CD4-positive, alpha-beta T cell treated with Interleukin-12 subunit alpha and Interleukin-12 subunit beta, for 1 hour (primary cell): ENCODE data around the gene CLIC4.
"Not testable (repeated sequence)": the region's sequence is repeated elsewhere in the genome, so short reads cannot be mapped to it uniquely, and the experiment has no call there.

ENCODE experiments used
- DNase-seq: peaks from one replicate; pipeline ENCODE4 v3.0.0-alpha.2; 2020

The CLIC4 gene

GRCh38 chr1:24744911-24745710 is at the start of gene CLIC4:
Gene CLIC4 (plus strand): TSS chr1:24745447. CDS start chr1:24745554, 107 bp downstream.
- peak; percentile 100 for DNase-seq

- DNase-seq: no peak
Measured at GRCh38 chr1:24696041-24696755, 49.0 kb upstream of the CLIC4 start.

- DNase-seq: no peak
Measured at GRCh38 chr1:24696756-24697330, 48.4 kb upstream of the CLIC4 start.

- not testable (repeated sequence) for DNase-seq
Measured at GRCh38 chr1:24697453-24698001, 47.7 kb upstream of the CLIC4 start.

- DNase-seq: not testable (repeated sequence)
Measured at GRCh38 chr1:24698326-24698725, 46.9 kb upstream of the CLIC4 start.

- no peak for DNase-seq
Measured at GRCh38 chr1:24699628-24700027, 45.6 kb upstream of the CLIC4 start.

- DNase-seq: no peak
Measured at GRCh38 chr1:24702511-24703293, 42.5 kb upstream of the CLIC4 start.

- no peak for DNase-seq
Measured at GRCh38 chr1:24704411-24705259, 40.6 kb upstream of the CLIC4 start.

- DNase-seq: peak; percentile 37
Measured at GRCh38 chr1:24705260-24706073, 39.8 kb upstream of the CLIC4 start.

- not testable (repeated sequence) for DNase-seq
Measured at GRCh38 chr1:24706074-24706389, 39.2 kb upstream of the CLIC4 start.

GRCh38 chr1:24707687-24708086 is 37.6 kb upstream of the CLIC4 start:
- no peak for DNase-seq

GRCh38 chr1:24708938-24709337 is 36.3 kb upstream of the CLIC4 start:
- DNase-seq: no peak

- DNase-seq: peak; percentile 20
Measured at GRCh38 chr1:24709791-24710441, 35.3 kb upstream of the CLIC4 start.

GRCh38 chr1:24711329-24711728 is 33.9 kb upstream of the CLIC4 start:
- DNase-seq: no peak

- no peak for DNase-seq
Measured at GRCh38 chr1:24713176-24713575, 32.1 kb upstream of the CLIC4 start.

- DNase-seq: no peak
Measured at GRCh38 chr1:24713736-24714135, 31.5 kb upstream of the CLIC4 start.

- DNase-seq: no peak
Measured at GRCh38 chr1:24714859-24715520, 30.3 kb upstream of the CLIC4 start.

- DNase-seq: no peak
Measured at GRCh38 chr1:24715658-24716057, 29.6 kb upstream of the CLIC4 start.

GRCh38 chr1:24717887-24718650 is 27.2 kb upstream of the CLIC4 start:
- DNase-seq: no peak
